Ishikawa (cell line): Measurements from ENCODE around the gene CYB5B.
A peak's percentile ranks its signal among the peaks of the same experiment; 100 is the strongest.

Experiments
- CEBPB ChIP-seq: IDR thresholded peaks from 2 replicates; pipeline ENCODE4 v1.6.1; 2012
- CREB1 ChIP-seq: IDR thresholded peaks from 2 replicates; pipeline ENCODE4 v1.6.1; 2012; ENCODE audit warnings: low read depth
- EGR1 ChIP-seq: IDR thresholded peaks from 2 replicates; pipeline ENCODE4 v1.6.1; 2012
- EP300 ChIP-seq: IDR thresholded peaks from 2 replicates; pipeline ENCODE4 v1.6.1; 2012; ENCODE audit warnings: borderline replicate concordance
- FOXM1 ChIP-seq: IDR thresholded peaks from 2 replicates; pipeline ENCODE4 v1.6.1; 2012; ENCODE audit warnings: low read depth, borderline replicate concordance
- NFIC ChIP-seq: IDR thresholded peaks from 2 replicates; pipeline ENCODE4 v1.6.1; 2012
- RAD21 ChIP-seq: IDR thresholded peaks from 2 replicates; pipeline ENCODE4 v1.6.1; 2012; ENCODE audit warnings: low read depth
- TAF1 ChIP-seq: IDR thresholded peaks from 2 replicates; pipeline ENCODE4 v1.6.1; 2012; ENCODE audit warnings: low read depth, mild to moderate bottlenecking
- TCF12 ChIP-seq: IDR thresholded peaks from 2 replicates; pipeline ENCODE4 v1.6.1; 2012; ENCODE audit warnings: low read depth
- TEAD4 ChIP-seq: IDR thresholded peaks from 2 replicates; pipeline ENCODE4 v1.6.1; 2012
- YY1 ChIP-seq: IDR thresholded peaks from 2 replicates; pipeline ENCODE4 v1.6.1; 2012; ENCODE audit warnings: low read depth
- ZBTB7A ChIP-seq: IDR thresholded peaks from 2 replicates; pipeline ENCODE4 v1.6.1; 2012; ENCODE audit warnings: low read depth
- TF ChIP-seq, protein P1 (sequence below): IDR thresholded peaks from 2 replicates; pipeline ENCODE4 v1.6.1; 2012; ENCODE audit warnings: low read depth, mild to moderate bottlenecking
- TF ChIP-seq, protein P2 (sequence below): IDR thresholded peaks from 2 replicates; pipeline ENCODE4 v1.6.1; 2012
- TF ChIP-seq, protein P3 (sequence below): IDR thresholded peaks from 2 replicates; pipeline ENCODE4 v1.6.1; 2012

CYB5B gene

DNA sequence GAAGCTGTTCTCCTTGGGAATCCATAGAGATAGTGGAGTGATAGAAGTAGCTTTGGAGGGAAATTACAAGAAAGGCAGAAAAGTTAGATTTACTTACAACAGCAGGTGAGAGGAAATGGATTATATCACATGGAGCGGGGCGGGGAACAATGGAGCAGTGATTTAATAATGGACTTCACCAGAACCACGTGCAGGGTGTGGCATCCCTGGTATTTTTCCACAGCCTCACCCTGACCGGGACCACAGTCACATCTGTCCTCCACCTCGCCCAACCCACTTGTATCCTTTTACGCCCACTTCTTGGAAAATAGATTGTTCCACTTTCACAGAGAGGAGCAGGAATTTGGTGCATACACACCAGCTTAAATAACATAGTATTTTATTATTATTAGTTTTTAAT lies 15.9 kb upstream of the CYB5B start:
- TF ChIP-seq ZBTB7A (no peak), CREB1 (no peak), EGR1 (no peak), TAF1 (no peak), YY1 (no peak), EP300 (peak; percentile 56), NFIC (no peak), TCF12 (peak; percentile 41; the same call in 1 of the 2 replicates), CEBPB (no peak), TEAD4 (peak; percentile 78; the same call in 1 of the 2 replicates), FOXM1 (no peak), RAD21 (no peak)
- TF ChIP-seq, protein P1, sequence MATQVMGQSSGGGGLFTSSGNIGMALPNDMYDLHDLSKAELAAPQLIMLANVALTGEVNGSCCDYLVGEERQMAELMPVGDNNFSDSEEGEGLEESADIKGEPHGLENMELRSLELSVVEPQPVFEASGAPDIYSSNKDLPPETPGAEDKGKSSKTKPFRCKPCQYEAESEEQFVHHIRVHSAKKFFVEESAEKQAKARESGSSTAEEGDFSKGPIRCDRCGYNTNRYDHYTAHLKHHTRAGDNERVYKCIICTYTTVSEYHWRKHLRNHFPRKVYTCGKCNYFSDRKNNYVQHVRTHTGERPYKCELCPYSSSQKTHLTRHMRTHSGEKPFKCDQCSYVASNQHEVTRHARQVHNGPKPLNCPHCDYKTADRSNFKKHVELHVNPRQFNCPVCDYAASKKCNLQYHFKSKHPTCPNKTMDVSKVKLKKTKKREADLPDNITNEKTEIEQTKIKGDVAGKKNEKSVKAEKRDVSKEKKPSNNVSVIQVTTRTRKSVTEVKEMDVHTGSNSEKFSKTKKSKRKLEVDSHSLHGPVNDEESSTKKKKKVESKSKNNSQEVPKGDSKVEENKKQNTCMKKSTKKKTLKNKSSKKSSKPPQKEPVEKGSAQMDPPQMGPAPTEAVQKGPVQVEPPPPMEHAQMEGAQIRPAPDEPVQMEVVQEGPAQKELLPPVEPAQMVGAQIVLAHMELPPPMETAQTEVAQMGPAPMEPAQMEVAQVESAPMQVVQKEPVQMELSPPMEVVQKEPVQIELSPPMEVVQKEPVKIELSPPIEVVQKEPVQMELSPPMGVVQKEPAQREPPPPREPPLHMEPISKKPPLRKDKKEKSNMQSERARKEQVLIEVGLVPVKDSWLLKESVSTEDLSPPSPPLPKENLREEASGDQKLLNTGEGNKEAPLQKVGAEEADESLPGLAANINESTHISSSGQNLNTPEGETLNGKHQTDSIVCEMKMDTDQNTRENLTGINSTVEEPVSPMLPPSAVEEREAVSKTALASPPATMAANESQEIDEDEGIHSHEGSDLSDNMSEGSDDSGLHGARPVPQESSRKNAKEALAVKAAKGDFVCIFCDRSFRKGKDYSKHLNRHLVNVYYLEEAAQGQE: no peak
- TF ChIP-seq, protein P2, sequence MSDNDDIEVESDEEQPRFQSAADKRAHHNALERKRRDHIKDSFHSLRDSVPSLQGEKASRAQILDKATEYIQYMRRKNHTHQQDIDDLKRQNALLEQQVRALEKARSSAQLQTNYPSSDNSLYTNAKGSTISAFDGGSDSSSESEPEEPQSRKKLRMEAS: peak; percentile 88
- TF ChIP-seq, protein P3, sequence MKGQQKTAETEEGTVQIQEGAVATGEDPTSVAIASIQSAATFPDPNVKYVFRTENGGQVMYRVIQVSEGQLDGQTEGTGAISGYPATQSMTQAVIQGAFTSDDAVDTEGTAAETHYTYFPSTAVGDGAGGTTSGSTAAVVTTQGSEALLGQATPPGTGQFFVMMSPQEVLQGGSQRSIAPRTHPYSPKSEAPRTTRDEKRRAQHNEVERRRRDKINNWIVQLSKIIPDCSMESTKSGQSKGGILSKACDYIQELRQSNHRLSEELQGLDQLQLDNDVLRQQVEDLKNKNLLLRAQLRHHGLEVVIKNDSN: peak; percentile 84

DNA sequence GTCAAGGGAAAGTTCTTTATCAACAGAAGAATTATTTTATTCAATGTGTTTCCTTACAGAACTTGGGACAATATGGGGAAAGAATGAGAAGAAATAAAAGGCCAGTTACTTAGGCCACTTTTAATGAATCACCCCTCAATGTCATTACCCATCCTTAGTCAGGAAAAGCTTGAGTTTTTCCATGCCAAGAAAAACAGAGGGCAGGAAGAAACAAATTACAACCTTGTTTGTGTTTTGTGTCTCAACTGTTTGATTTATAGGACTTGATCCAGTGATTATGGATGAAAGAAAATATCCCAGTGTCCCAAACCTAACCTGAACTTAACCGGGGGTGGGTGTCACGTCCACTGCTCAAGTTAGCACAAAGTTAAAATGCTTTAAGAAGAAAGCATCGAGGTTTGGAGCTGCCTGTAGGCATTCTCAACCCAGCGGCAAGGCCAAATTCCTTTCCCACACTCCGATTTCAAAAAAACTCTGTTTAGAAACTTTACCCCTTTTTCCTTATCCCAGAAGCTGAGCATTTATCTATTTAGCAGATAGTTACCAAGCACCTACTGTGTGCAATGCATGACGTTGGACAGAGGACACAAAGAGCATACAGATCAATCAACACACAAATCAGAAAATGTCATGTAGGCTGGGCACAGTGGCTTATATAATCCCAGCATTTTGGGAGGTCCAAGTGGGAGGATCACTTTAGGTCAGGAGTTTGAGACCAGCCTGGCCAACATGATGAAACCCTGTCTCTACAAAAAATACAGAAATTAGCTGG lies 14.0 kb upstream of the CYB5B start:
- no peak for TF ChIP-seq YY1
- TF ChIP-seq NFIC: no peak
- no peak for TF ChIP-seq TEAD4
- no peak for TF ChIP-seq RAD21
- TF ChIP-seq, protein P2: no peak
- TF ChIP-seq TCF12: no peak
- no peak for TF ChIP-seq CREB1
- TF ChIP-seq, protein P3: no peak
- TF ChIP-seq FOXM1: no peak
- TF ChIP-seq ZBTB7A: no peak
- TF ChIP-seq EGR1: no peak
- TF ChIP-seq CEBPB: no peak
- TF ChIP-seq EP300: no peak
- TF ChIP-seq, protein P1: no peak
- no peak for TF ChIP-seq TAF1

DNA sequence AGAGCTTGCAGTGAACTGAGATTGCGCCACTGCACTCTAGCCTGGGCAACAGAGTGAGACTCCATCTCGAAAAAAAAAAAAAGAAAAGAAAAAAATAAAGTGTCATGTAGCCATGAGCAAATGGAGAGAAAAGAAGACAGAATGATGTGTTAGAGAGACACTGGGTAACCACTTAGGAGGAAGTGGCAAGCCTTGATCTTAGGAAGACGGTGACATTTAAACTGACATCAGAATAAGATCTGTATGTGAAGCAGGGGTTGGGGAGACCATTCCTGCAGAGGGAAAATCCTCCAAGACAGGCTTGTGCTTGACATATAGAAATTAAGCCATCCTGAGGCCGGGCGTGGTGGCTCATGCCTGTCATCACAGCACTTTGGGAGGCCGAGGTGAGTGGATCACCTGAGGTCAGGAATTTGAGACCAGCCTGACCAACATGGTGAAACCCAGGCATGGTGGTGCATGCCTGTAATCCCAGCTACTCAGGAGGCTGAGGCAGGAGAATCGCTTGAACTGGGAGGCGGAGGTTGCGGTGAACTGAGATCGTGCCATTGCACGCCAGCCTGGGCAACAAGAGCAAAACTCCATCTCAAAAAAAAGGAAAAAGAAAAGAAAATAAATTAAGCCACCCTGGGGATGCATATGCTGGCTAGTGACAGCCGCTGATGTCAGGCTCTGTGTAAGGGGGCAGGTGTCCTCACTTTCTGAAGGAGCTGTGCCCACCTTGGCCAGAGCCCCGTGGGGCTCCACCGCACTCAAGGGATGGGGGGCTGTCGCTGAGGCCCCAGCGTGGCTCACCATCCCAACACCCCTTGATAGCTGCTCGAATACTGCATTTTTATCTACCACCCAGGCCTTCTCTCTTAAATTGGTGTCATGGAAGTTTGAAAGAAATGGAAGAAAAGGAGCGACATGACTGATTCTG lies 13.1 kb upstream of the CYB5B start:
- TF ChIP-seq, protein P1: no peak
- no peak for TF ChIP-seq TCF12
- no peak for TF ChIP-seq NFIC
- no peak for TF ChIP-seq TAF1
- TF ChIP-seq FOXM1: no peak
- TF ChIP-seq CREB1: no peak
- TF ChIP-seq EGR1: no peak
- TF ChIP-seq EP300: no peak
- TF ChIP-seq, protein P3: no peak
- no peak for TF ChIP-seq RAD21
- TF ChIP-seq, protein P2: no peak
- TF ChIP-seq ZBTB7A: no peak
- no peak for TF ChIP-seq CEBPB
- TF ChIP-seq YY1: no peak
- no peak for TF ChIP-seq TEAD4
